ENCODE results near the gene ELOVL4. TPM values are rescaled to one million over a fixed set of nuclear protein-coding genes. Genes with fewer than 3 reads are reported as not detected.

Gene ELOVL4
- total and polyA plus RNA-seq, 3 donors from 2014 or later: 8.8 to 10.6 (median 9.1) TPM

DNA sequence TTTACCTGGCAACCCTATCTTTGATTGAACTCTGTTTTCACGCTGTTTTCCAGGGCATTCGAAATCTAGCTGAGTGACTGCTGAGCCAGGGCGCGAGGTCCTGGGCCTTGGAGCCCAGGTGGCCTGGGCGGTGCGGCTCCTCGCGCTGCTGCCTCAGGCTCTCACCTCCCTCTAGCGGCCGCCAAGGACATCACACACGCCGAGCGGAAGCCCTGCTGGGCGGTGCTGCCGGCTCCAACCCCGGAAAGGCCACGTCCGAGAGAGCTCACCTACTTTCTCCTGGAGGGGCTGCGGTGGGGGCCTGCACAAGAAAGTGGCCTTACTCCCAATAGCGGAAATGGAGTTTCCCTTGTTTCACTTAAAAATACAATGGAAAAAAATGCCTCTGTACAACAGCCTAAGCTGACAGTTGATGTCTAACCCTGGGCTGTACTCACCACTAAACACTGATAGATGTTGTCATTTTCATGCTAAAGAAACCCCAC, 77.7 kb downstream of the ELOVL4 start:
- no peaks in the 10 kb centered on the region for H3K9me3 ChIP-seq
- intact Hi-C loops (cut with DNase I; ENCODE audit: low total_unique reads): no loop called here
- DNase-seq: peak; percentile 88
- H3K36me3 ChIP-seq (ENCODE audit: low read depth, missing control alignments): no peaks in the 10 kb centered on the region
- H3K27ac ChIP-seq: peak overlapping the region in 1 of 2 donors; percentile 6
- H3K4me1 ChIP-seq: peaks cover 6% of the 10 kb centered on the region
- no peaks in the 10 kb centered on the region for H3K27me3 ChIP-seq
- 1 to 3% methylated on average over 9 to 20 of the region's 20 CpGs for WGBS, 2 donors
- peak overlapping the region in 1 of 2 donors; percentile 18 for H3K4me3 ChIP-seq
- no peak for TF ChIP-seq POLR2A (IDR thresholded peaks at IDR 0.05)
- TF ChIP-seq, protein P1, sequence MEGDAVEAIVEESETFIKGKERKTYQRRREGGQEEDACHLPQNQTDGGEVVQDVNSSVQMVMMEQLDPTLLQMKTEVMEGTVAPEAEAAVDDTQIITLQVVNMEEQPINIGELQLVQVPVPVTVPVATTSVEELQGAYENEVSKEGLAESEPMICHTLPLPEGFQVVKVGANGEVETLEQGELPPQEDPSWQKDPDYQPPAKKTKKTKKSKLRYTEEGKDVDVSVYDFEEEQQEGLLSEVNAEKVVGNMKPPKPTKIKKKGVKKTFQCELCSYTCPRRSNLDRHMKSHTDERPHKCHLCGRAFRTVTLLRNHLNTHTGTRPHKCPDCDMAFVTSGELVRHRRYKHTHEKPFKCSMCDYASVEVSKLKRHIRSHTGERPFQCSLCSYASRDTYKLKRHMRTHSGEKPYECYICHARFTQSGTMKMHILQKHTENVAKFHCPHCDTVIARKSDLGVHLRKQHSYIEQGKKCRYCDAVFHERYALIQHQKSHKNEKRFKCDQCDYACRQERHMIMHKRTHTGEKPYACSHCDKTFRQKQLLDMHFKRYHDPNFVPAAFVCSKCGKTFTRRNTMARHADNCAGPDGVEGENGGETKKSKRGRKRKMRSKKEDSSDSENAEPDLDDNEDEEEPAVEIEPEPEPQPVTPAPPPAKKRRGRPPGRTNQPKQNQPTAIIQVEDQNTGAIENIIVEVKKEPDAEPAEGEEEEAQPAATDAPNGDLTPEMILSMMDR (IDR thresholded peaks at IDR 0.05): peak; percentile 76 to 90 (median 79)

DNA sequence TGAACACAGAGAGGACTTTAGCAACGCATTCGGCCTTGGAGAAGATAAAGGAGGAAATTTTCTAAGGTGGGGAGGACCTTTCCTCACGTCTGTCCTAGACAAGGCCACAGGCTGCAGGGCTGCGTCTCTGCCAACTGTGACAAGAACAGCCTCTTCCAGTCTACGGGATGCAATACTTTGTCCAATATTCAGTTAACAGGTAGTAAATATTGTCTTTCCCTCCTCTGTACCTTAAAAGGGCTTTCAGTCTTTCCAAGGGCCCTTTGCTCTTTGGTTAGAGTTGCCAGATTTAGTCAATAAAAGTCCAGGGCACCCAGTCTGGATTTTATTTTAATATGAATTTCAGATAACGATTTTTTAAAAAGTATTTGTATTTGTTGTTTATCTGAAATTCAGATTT, 78.2 kb downstream of the ELOVL4 start:
- intact Hi-C loops (cut with DNase I; ENCODE audit: low total_unique reads): no loop called here
- no peaks in the 10 kb centered on the region for H3K27me3 ChIP-seq
- H3K36me3 ChIP-seq (ENCODE audit: low read depth, missing control alignments): no peaks in the 10 kb centered on the region
- 24 to 34% methylated on average over 6 of the region's 6 CpGs for WGBS, 2 donors
- peak overlapping the region in 1 of 2 donors; percentile 18 for H3K4me3 ChIP-seq
- peaks cover 6% of the 10 kb centered on the region for H3K4me1 ChIP-seq
- TF ChIP-seq, protein P1 (IDR thresholded peaks at IDR 0.05): no peak
- no peak for TF ChIP-seq POLR2A (IDR thresholded peaks at IDR 0.05)
- no peaks in the 10 kb centered on the region for H3K9me3 ChIP-seq
- DNase-seq: peak; percentile 14
- no peak overlapping the region for H3K27ac ChIP-seq

DNA sequence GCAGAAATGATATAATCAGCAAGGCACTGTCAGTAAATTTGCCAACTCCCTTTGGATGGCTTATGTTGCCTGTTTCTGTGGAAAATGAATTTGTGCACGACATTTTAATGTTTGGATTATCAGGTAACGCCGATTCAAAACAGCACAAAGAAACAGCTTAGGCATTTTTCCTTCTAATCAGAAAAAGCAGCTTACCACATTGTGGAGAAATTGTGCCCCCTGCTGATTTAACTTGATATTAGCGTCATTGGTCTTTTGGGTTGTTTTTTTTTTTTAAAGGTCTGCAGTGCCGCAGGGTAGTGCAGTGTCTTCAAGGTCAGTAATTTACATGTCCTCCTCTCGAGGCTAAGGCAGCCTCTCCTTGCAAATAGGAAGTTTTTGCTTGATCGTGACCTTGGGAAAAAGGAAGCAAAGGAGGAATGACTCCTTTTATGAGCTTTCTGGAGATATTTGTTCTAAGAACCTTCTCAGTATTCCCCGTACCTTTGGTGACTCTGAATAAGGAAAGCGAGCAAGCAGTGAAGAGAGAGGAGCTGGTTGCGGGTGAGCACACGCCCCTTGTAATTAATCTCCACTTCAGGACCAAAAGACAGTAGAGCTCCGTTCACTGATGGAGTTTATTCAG, 79.1 kb downstream of the ELOVL4 start:
- TF ChIP-seq, protein P1 (IDR thresholded peaks at IDR 0.05): peak in 2 of 3 experiments; percentile 48 to 63
- no peak for TF ChIP-seq POLR2A (IDR thresholded peaks at IDR 0.05)
- Histone ChIP-seq H3K36me3 (ENCODE audit: low read depth, missing control alignments) (no peaks in the 10 kb centered on the region), H3K9me3 (no peaks in the 10 kb centered on the region), H3K4me1 (peaks cover 6% of the 10 kb centered on the region), H3K27ac (no peak overlapping the region), H3K27me3 (no peaks in the 10 kb centered on the region), H3K4me3 (peak overlapping the region in 1 of 2 donors; percentile 8)
- peak; percentile 63 for DNase-seq
- intact Hi-C loops (cut with DNase I; ENCODE audit: low total_unique reads): no loop called here
- 9 to 13% methylated on average over 12 of the region's 12 CpGs for WGBS, 2 donors

Other genes starting within 250 kb of the ELOVL4 start
- 10 to 100 TPM; 27.4 to 28.0 TPM for gene TTK, start 57.1 kb upstream of the ELOVL4 start, total RNA-seq
- gene TTK, start 57.1 kb upstream of the ELOVL4 start, polyA plus RNA-seq (ENCODE audit: insufficient read depth, low read depth, low replicate concordance): 34.6 TPM
- gene BCKDHB, start 159.1 kb upstream of the ELOVL4 start, total RNA-seq: 10 to 100 TPM; 22.6 to 29.0 TPM
- 23.3 TPM for gene BCKDHB, start 159.1 kb upstream of the ELOVL4 start, polyA plus RNA-seq (ENCODE audit: insufficient read depth, low read depth, low replicate concordance)